RCC 7860 (cell line): ENCODE measurements around the gene MYDGF.

Experiments
- DNase-seq: peaks from one replicate; pipeline ENCODE4 v3.0.0-alpha.2; 2015; ENCODE audit warnings: low spot score
- FAIRE-seq: peaks from 2 replicates; lab custom pipeline; 2012; peaks lifted over from hg19 to GRCh38; lab: Jason Lieb, UNC

The MYDGF gene

GRCh38 chr19:4678881-4679790 is 9.0 kb upstream of the MYDGF start:
- no peak for FAIRE-seq
- DNase-seq: no peak

GRCh38 chr19:4676955-4677731 is 7.0 kb upstream of the MYDGF start:
- DNase-seq: no peak
- FAIRE-seq: no peak

- no peak for DNase-seq
- no peak for FAIRE-seq
Measured at GRCh38 chr19:4675346-4675745, 5.2 kb upstream of the MYDGF start.

GRCh38 chr19:4673726-4674125 is 3.6 kb upstream of the MYDGF start:
- DNase-seq (no peak), FAIRE-seq (no peak)

GRCh38 chr19:4673216-4673615 is 3.1 kb upstream of the MYDGF start:
- no peak for FAIRE-seq

GRCh38 chr19:4671185-4671851 is 1.2 kb upstream of the MYDGF start:
- peak; percentile 77 for FAIRE-seq
- peak; percentile 61 for DNase-seq

More at GRCh38 chr19:4673216-4673615, 3.1 kb upstream of the MYDGF start:
- DNase-seq: no peak

- DNase-seq (no peak), FAIRE-seq (no peak)
Measured at GRCh38 chr19:4664642-4665041, 5.5 kb downstream of the MYDGF start.

GRCh38 chr19:4662812-4663211 is 7.3 kb downstream of the MYDGF start:
- DNase-seq: no peak
- FAIRE-seq: no peak

GRCh38 chr19:4662020-4662695 is 8.0 kb downstream of the MYDGF start:
- DNase-seq: no peak
- FAIRE-seq: no peak

- FAIRE-seq (no peak), DNase-seq (no peak)
Measured at GRCh38 chr19:4660993-4661392, 9.1 kb downstream of the MYDGF start.

GRCh38 chr19:4660181-4660791 is 9.9 kb downstream of the MYDGF start:
- DNase-seq: no peak
- no peak for FAIRE-seq

GRCh38 chr19:4657835-4658234 is 12.3 kb downstream of the MYDGF start:
- FAIRE-seq (no peak), DNase-seq (no peak)

GRCh38 chr19:4657262-4657661 is 12.9 kb downstream of the MYDGF start:
- DNase-seq (no peak), FAIRE-seq (no peak)

- no peak for FAIRE-seq
- no peak for DNase-seq
Measured at GRCh38 chr19:4656102-4656501, 14.0 kb downstream of the MYDGF start.

GRCh38 chr19:4654437-4655361 is 15.4 kb downstream of the MYDGF start:
- DNase-seq (no peak), FAIRE-seq (no peak)

GRCh38 chr19:4653793-4654436 is 16.2 kb downstream of the MYDGF start:
- no peak for DNase-seq
- no peak for FAIRE-seq

- DNase-seq: no peak
- FAIRE-seq: no peak
Measured at GRCh38 chr19:4652075-4652474, 18.1 kb downstream of the MYDGF start.

- no peak for FAIRE-seq
Measured at GRCh38 chr19:4650159-4650558, 20.0 kb downstream of the MYDGF start.

More at GRCh38 chr19:4650159-4650558, 20.0 kb downstream of the MYDGF start:
- no peak for DNase-seq
